IMR-90 (cell line): Measurements from ENCODE around the gene CEP152. TPM values are rescaled to one million over a fixed set of nuclear protein-coding genes. Genes with fewer than 3 reads are reported as not detected.

Experiments
- ATAC-seq: fragments of 200-7000 bp; cut with Tn5 transposase; 2 replicates; pipeline ENCODE4 v1.9.1; 2020; ENCODE audit warnings: low read depth, mild to moderate bottlenecking, moderate library complexity
- BruUV-seq: library from RNA; stranded (reverse); fragments of 400-500 nt; replicated peaks from 2 replicates; lab custom pipeline; 2021; lab: Mats Ljungman, UMichigan
- CTCF ChIA-PET: fragments of 300-600 bp; formaldehyde crosslinking; extraction: SDS; loops from one replicate; lab custom pipeline; 2021; ENCODE audit warnings: antibody characterized with exemption; lab: Yijun Ruan, JAX
- POLR2A ChIA-PET: fragments of 300-600 bp; sonication (Branson Sonifier 250); formaldehyde crosslinking; loops from one replicate; lab custom pipeline; 2022; ENCODE audit warnings: antibody characterized with exemption; ENCODE audit not compliant: unreplicated experiment; lab: Charles Lee
- DNase-seq: peaks from one replicate; pipeline ENCODE4 v3.0.0; 2013
- H2AFZ ChIP-seq: replicated peaks from 2 replicates; pipeline ENCODE3; 2013; ENCODE audit warnings: low read length, mild to moderate bottlenecking; ENCODE audit not compliant: poor library complexity
- H2AK5ac ChIP-seq: 2 replicates; pipeline ENCODE4 v1.6.1; 2013; ENCODE audit warnings: low read depth, low read length, inconsistent platforms
- H2AK9ac ChIP-seq: replicated peaks from 2 replicates; pipeline ENCODE3; 2013; ENCODE audit warnings: mild to moderate bottlenecking, low read depth, low read length, moderate library complexity; ENCODE audit not compliant: poor library complexity
- H2BK120ac ChIP-seq: 2 replicates; pipeline ENCODE4 v1.6.1; 2013; ENCODE audit warnings: low read depth, low read length, inconsistent platforms
- H2BK15ac ChIP-seq: 3 replicates; pipeline ENCODE4 v1.6.1; 2013; ENCODE audit warnings: low read depth, low read length, inconsistent platforms
- H2BK20ac ChIP-seq: 2 replicates; pipeline ENCODE4 v1.6.1; 2013; ENCODE audit warnings: low read depth, mild to moderate bottlenecking, inconsistent platforms, low read length, moderate library complexity
- H2BK5ac ChIP-seq: 2 replicates; pipeline ENCODE4 v1.6.1; 2013; ENCODE audit warnings: mild to moderate bottlenecking, low read depth, low read length, inconsistent platforms; ENCODE audit not compliant: poor library complexity, severe bottlenecking
- H3K14ac ChIP-seq: replicated peaks from 2 replicates; pipeline ENCODE4 v1.6.1; 2013; ENCODE audit warnings: low read depth, low read length, inconsistent platforms
- H3K18ac ChIP-seq: 2 replicates; pipeline ENCODE4 v1.6.1; 2013; ENCODE audit warnings: low read depth, low read length, control low read depth
- H3K23ac ChIP-seq: 2 replicates; pipeline ENCODE4 v1.6.1; 2013; ENCODE audit warnings: low read depth, low read length, inconsistent platforms
- H3K27ac ChIP-seq: 2 replicates; pipeline ENCODE4 v1.5.1; 2013; ENCODE audit warnings: mild to moderate bottlenecking, control low read depth, low read length; ENCODE audit not compliant: insufficient read depth
- H3K27me3 ChIP-seq: 2 replicates; pipeline ENCODE4 v1.6.1; 2013; ENCODE audit warnings: low read length; ENCODE audit not compliant: control insufficient read depth, insufficient read depth
- H3K36me3 ChIP-seq: 2 replicates; pipeline ENCODE4 v1.6.1; 2013; ENCODE audit warnings: low read length, mixed read lengths; ENCODE audit not compliant: control insufficient read depth, insufficient read depth
- H3K4ac ChIP-seq: 2 replicates; pipeline ENCODE4 v1.6.1; 2013; ENCODE audit warnings: low read depth, low read length, inconsistent platforms
- H3K4me1 ChIP-seq: 2 replicates; pipeline ENCODE4 v1.6.1; 2013; ENCODE audit warnings: low read length, mixed read lengths; ENCODE audit not compliant: control insufficient read depth, insufficient read depth
- H3K4me2 ChIP-seq: 2 replicates; pipeline ENCODE4 v1.6.1; 2013; ENCODE audit warnings: low read depth, mild to moderate bottlenecking, control low read depth, low read length, moderate library complexity
- H3K4me3 ChIP-seq: 2 replicates; pipeline ENCODE4 v1.5.1; 2013; ENCODE audit warnings: low read depth, mild to moderate bottlenecking, control low read depth, low read length, moderate library complexity; ENCODE audit not compliant: insufficient read depth
- H3K56ac ChIP-seq: 2 replicates; pipeline ENCODE4 v1.6.1; 2013; ENCODE audit warnings: low read length, inconsistent platforms; ENCODE audit not compliant: insufficient read depth; ENCODE audit errors: extremely low read depth
- H3K79me1 ChIP-seq, 2 experiments: 2 replicates each; pipeline ENCODE4 v1.6.1; 2013; ENCODE audit warnings: low read length in 2 of 2, inconsistent platforms in 1 of 2, low read depth in 1 of 2
- H3K9ac ChIP-seq: 2 replicates; pipeline ENCODE4 v1.6.1; 2013; ENCODE audit warnings: low read depth, low read length, control low read depth
- H3K9me1 ChIP-seq: 2 replicates; pipeline ENCODE4 v1.6.1; 2013; ENCODE audit warnings: low read length, inconsistent platforms; ENCODE audit not compliant: insufficient read depth
- H3K9me3 ChIP-seq: 2 replicates; pipeline ENCODE4 v1.6.1; 2013; ENCODE audit warnings: low read length; ENCODE audit not compliant: control insufficient read depth, insufficient read depth
- H4K20me1 ChIP-seq: 2 replicates; pipeline ENCODE4 v1.6.1; 2013; ENCODE audit warnings: low read length, inconsistent platforms; ENCODE audit not compliant: insufficient read depth
- H4K5ac ChIP-seq: 2 replicates; pipeline ENCODE4 v1.6.1; 2013; ENCODE audit warnings: mild to moderate bottlenecking, low read depth, low read length, control low read depth
- H4K8ac ChIP-seq, 2 experiments: 2 replicates each; pipeline ENCODE4 v1.6.1; 2013; ENCODE audit warnings: low read depth in 2 of 2, low read length in 2 of 2, control low read depth in 1 of 2, inconsistent platforms in 1 of 2
- H4K91ac ChIP-seq: 2 replicates; pipeline ENCODE4 v1.6.1; 2013; ENCODE audit warnings: low read depth, low read length, inconsistent platforms; ENCODE audit not compliant: insufficient read depth
- BHLHE40 ChIP-seq: fragments of 150-350 bp; IDR thresholded peaks from 2 replicates; pipeline ENCODE4 v1.6.1; 2016; ENCODE audit warnings: mild to moderate bottlenecking, low read depth, low read length
- CEBPB ChIP-seq: IDR thresholded peaks from 2 replicates; pipeline ENCODE4 v1.6.1; 2012; ENCODE audit warnings: low read depth, low read length, improper control_type of control experiment
- CHD1 ChIP-seq: IDR thresholded peaks from 2 replicates; pipeline ENCODE4 v1.6.1; 2012; ENCODE audit warnings: low read depth, low read length, improper control_type of control experiment
- FOS ChIP-seq: fragments of 150-350 bp; IDR thresholded peaks from 2 replicates; pipeline ENCODE4 v1.6.1; 2016; ENCODE audit warnings: low read depth, low read length
- MAFK ChIP-seq: IDR thresholded peaks from 2 replicates; pipeline ENCODE4 v1.6.1; 2012; ENCODE audit warnings: low read depth, low read length, improper control_type of control experiment
- MAZ ChIP-seq: IDR thresholded peaks from 2 replicates; pipeline ENCODE4 v1.6.1; 2012; ENCODE audit warnings: low read depth, mild to moderate bottlenecking, low read length, improper control_type of control experiment, moderate library complexity, borderline replicate concordance
- MXI1 ChIP-seq: IDR thresholded peaks from 2 replicates; pipeline ENCODE4 v1.6.1; 2012; ENCODE audit warnings: low read depth, mild to moderate bottlenecking, low read length, moderate library complexity, borderline replicate concordance
- NFE2L2 ChIP-seq: fragments of 150-350 bp; IDR thresholded peaks from 2 replicates; pipeline ENCODE4 v1.6.1; 2016; ENCODE audit warnings: low read depth, mild to moderate bottlenecking, low read length
- POLR2A ChIP-seq: IDR thresholded peaks from 2 replicates; pipeline ENCODE4 v1.6.1; 2012; ENCODE audit warnings: mild to moderate bottlenecking, low read depth, low read length
- RAD21 ChIP-seq: IDR thresholded peaks from 2 replicates; pipeline ENCODE4 v1.6.1; 2012; ENCODE audit warnings: low read length, improper control_type of control experiment
- RCOR1 ChIP-seq: IDR thresholded peaks from 2 replicates; pipeline ENCODE4 v1.6.1; 2012; ENCODE audit warnings: mild to moderate bottlenecking, low read length, improper control_type of control experiment; ENCODE audit not compliant: insufficient replicate concordance
- RFX5 ChIP-seq: IDR thresholded peaks from 2 replicates; pipeline ENCODE4 v1.8.0; 2012; ENCODE audit warnings: low read depth, mild to moderate bottlenecking, low read length, moderate library complexity
- SMC3 ChIP-seq: fragments of 150-350 bp; IDR thresholded peaks from 2 replicates; pipeline ENCODE4 v1.6.1; 2016; ENCODE audit warnings: low read depth, mild to moderate bottlenecking, antibody characterized with exemption, low read length, moderate library complexity
- WGBS, 2 experiments: methylation state at CpG; one replicate each; pipeline versions ENCODE4 v1.1.5 to v1.1.7; 2013; ENCODE audit warnings: missing lambda C conversion rate in 2 of 2; ENCODE audit not compliant: insufficient read length in 1 of 2; ENCODE audit errors: extremely low coverage in 2 of 2; 5-methylcytosine and 5-hydroxymethylcytosine counted together
- dilution Hi-C: fragments of 300-500 bp; cut with HindIII; formaldehyde crosslinking; loops from one replicate; pipeline ENCODE4 v1.14.3; 2018; ENCODE audit warnings: low sequenced_read_pairs; ENCODE audit not compliant: unreplicated experiment
- in situ Hi-C: fragments of 300-500 bp; cut with MboI; formaldehyde crosslinking; loops from 3 replicates; pipeline ENCODE4 v1.14.3; 2019; ENCODE audit warnings: low sequenced_read_pairs, inconsistent platforms, mixed read lengths
- intact Hi-C: fragments of 100-400 bp; cut with micrococcal nuclease; formaldehyde crosslinking; loops from 2 replicates; pipeline ENCODE4 v1.10.0; 2022
- polyA plus RNA-seq, 3 experiments: library from polyadenylated mRNA; depleted of rRNA; stranded (reverse); fragments of >200 nt; gene quantifications; 2 replicates each; pipeline ENCODE4 v1.2.3, GENCODE V29; 2012; ENCODE audit warnings: low replicate concordance in 1 of 3
- total RNA-seq: library from RNA; depleted of rRNA; stranded (reverse); fragments of >200 nt; gene quantifications from 2 replicates; pipeline ENCODE4 v1.2.3, GENCODE V29; 2012
- TF ChIP-seq, protein P1 (sequence below): conservative IDR thresholded peaks from 2 replicates; pipeline ENCODE4 v1.5.1; 2012; ENCODE audit warnings: mild to moderate bottlenecking, low read depth, low read length, improper control_type of control experiment
- TF ChIP-seq, protein P2 (sequence below): fragments of 150-350 bp; IDR thresholded peaks from 2 replicates; pipeline ENCODE4 v1.6.1; 2016; ENCODE audit warnings: low read depth, mild to moderate bottlenecking, low read length, moderate library complexity, borderline replicate concordance
- TF ChIP-seq, protein P3 (sequence below): fragments of 150-350 bp; IDR thresholded peaks from 2 replicates; pipeline ENCODE4 v1.6.1; 2017; ENCODE audit warnings: mild to moderate bottlenecking, antibody characterized with exemption, low read length, low read depth

The CEP152 gene
- total and polyA plus RNA-seq, 2 of the 4 experiments (the other 2 are of a cell fraction), result 2.1 to 7.3 TPM

DNA sequence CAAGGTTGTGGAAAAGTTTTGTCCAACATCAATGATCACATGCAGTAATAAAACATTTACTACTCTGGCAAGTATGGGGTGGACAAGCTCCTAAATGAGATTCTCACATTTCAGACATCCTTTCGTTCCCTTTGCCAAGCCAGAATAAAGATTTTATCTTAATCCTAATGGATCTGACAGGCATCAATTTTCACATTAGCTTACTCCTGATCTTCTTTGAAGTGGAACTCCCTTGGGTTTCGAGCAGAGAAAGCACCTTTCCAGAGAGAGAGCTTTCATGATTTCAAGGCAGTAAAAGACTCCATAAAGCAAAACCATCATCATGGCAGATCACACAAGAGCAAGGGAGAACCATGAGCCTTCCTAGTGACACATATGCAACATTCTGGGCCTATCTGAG lies 39.8 kb upstream of the CEP152 start:
- no peak overlapping the region; the same call in 1 of the 2 replicates for H3K23ac ChIP-seq
- H4K8ac ChIP-seq, result no peak overlapping the region
- in situ Hi-C loops (loop anchor here (25.0 kb wide), 1 partner anchor 562 kb away; the partner anchor contains the start of gene FGF7), dilution Hi-C loops (no loop called here), intact Hi-C loops (no loop called here)
- peaks cover 2% of the 10 kb centered on the region; the same call in 1 of the 2 replicates for H3K36me3 ChIP-seq
- H3K14ac ChIP-seq, result no peak overlapping the region
- no peak overlapping the region for H3K4me3 ChIP-seq
- CTCF ChIA-PET, result no interaction called here
- no peaks in the 10 kb centered on the region for H4K20me1 ChIP-seq
- no peak overlapping the region for H4K91ac ChIP-seq
- DNase-seq (no peak), ATAC-seq (no peak)
- H3K56ac ChIP-seq, result no peak overlapping the region
- WGBS, 2 experiments, result no CpG with 5 or more reads among the region's 2 CpGs
- H3K27me3 ChIP-seq, result no peaks in the 10 kb centered on the region
- H2AK5ac ChIP-seq, result 0 out of 2 replicates have a peak overlapping the region, but pooled peaks have one; percentile 17
- H2BK5ac ChIP-seq, result no peak overlapping the region
- no peak overlapping the region for H3K9ac ChIP-seq
- TF ChIP-seq, protein P1, sequence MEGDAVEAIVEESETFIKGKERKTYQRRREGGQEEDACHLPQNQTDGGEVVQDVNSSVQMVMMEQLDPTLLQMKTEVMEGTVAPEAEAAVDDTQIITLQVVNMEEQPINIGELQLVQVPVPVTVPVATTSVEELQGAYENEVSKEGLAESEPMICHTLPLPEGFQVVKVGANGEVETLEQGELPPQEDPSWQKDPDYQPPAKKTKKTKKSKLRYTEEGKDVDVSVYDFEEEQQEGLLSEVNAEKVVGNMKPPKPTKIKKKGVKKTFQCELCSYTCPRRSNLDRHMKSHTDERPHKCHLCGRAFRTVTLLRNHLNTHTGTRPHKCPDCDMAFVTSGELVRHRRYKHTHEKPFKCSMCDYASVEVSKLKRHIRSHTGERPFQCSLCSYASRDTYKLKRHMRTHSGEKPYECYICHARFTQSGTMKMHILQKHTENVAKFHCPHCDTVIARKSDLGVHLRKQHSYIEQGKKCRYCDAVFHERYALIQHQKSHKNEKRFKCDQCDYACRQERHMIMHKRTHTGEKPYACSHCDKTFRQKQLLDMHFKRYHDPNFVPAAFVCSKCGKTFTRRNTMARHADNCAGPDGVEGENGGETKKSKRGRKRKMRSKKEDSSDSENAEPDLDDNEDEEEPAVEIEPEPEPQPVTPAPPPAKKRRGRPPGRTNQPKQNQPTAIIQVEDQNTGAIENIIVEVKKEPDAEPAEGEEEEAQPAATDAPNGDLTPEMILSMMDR, result no peak
- TF ChIP-seq SMC3 (no peak), BHLHE40 (no peak), MXI1 (no peak), NFE2L2 (no peak), RAD21 (no peak), CHD1 (no peak), CEBPB (no peak), FOS (no peak), RFX5 (no peak), POLR2A (no peak), MAZ (no peak), RCOR1 (no peak), MAFK (no peak)
- TF ChIP-seq, protein P2, sequence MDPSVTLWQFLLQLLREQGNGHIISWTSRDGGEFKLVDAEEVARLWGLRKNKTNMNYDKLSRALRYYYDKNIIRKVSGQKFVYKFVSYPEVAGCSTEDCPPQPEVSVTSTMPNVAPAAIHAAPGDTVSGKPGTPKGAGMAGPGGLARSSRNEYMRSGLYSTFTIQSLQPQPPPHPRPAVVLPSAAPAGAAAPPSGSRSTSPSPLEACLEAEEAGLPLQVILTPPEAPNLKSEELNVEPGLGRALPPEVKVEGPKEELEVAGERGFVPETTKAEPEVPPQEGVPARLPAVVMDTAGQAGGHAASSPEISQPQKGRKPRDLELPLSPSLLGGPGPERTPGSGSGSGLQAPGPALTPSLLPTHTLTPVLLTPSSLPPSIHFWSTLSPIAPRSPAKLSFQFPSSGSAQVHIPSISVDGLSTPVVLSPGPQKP, result no peak
- TF ChIP-seq, protein P3, sequence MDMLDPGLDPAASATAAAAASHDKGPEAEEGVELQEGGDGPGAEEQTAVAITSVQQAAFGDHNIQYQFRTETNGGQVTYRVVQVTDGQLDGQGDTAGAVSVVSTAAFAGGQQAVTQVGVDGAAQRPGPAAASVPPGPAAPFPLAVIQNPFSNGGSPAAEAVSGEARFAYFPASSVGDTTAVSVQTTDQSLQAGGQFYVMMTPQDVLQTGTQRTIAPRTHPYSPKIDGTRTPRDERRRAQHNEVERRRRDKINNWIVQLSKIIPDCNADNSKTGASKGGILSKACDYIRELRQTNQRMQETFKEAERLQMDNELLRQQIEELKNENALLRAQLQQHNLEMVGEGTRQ, result no peak
- H3K79me1 ChIP-seq, result peaks cover 0 to 5% of the 10 kb centered on the region in 2 experiments; a peak in 1 of 4 replicates
- peaks cover 5% of the 10 kb centered on the region for H3K4me1 ChIP-seq
- no peak overlapping the region for H4K5ac ChIP-seq
- POLR2A ChIA-PET, result no interaction called here
- H2AK9ac ChIP-seq, result no peak overlapping the region
- no peak overlapping the region for H3K4ac ChIP-seq
- no peaks in the 10 kb centered on the region for H3K9me3 ChIP-seq
- no peak overlapping the region for H2AFZ ChIP-seq
- H3K27ac ChIP-seq, result no peak overlapping the region
- no peak overlapping the region for H3K18ac ChIP-seq
- H2BK120ac ChIP-seq, result no peak overlapping the region
- no peak overlapping the region for H2BK15ac ChIP-seq
- no peak overlapping the region for H2BK20ac ChIP-seq
- no peak overlapping the region for H3K4me2 ChIP-seq
- no TSS peak for BruUV-seq
- peaks cover 5% of the 10 kb centered on the region; the same call in 1 of the 2 replicates for H3K9me1 ChIP-seq
